Caco-2 (cell line): ENCODE data around the gene NFKBIZ. TPM values are rescaled to one million over a fixed set of nuclear protein-coding genes. Genes with fewer than 3 reads are reported as not detected.

ENCODE experiments used
- BruUV-seq: library from RNA; stranded (reverse); fragments of 400-500 nt; replicated peaks from 2 replicates; lab custom pipeline; 2021; lab: Mats Ljungman, UMichigan
- CTCF ChIA-PET: fragments of 300-600 bp; sonication (Branson Sonifier 250); formaldehyde crosslinking; loops from one replicate; lab custom pipeline; 2022; ENCODE audit warnings: antibody characterized with exemption; lab: Charles Lee
- POLR2A ChIA-PET: fragments of 300-600 bp; sonication (Branson Sonifier 250); formaldehyde crosslinking; loops from one replicate; lab custom pipeline; 2022; ENCODE audit warnings: antibody characterized with exemption; lab: Charles Lee
- DNase-seq, 2 experiments: peaks; one replicate each; pipeline versions ENCODE4 v3.0.0 to v3.0.0-alpha.2; 2020 to 2022
- H3K27me3 ChIP-seq: replicated peaks from 2 replicates; pipeline ENCODE4 v1.6.0; 2011; ENCODE audit warnings: low read length; ENCODE audit not compliant: control insufficient read depth, insufficient read depth
- H3K36me3 ChIP-seq: 2 replicates; pipeline ENCODE4 v1.5.1; 2011; ENCODE audit warnings: low read length; ENCODE audit not compliant: control insufficient read depth, insufficient read depth
- H3K4me1 ChIP-seq: fragments of 250-450 bp; sonication (Bioruptor Pico); 2 replicates; pipeline ENCODE4 v1.5.1; 2020; ENCODE audit warnings: mild to moderate bottlenecking
- H3K4me3 ChIP-seq: 2 replicates; pipeline ENCODE4 v1.5.1; 2011; ENCODE audit warnings: low read depth, mild to moderate bottlenecking, control low read depth, low read length
- H3K9me3 ChIP-seq: fragments of 250-450 bp; sonication (Bioruptor Pico); 2 replicates; pipeline ENCODE4 v1.5.1; 2020; ENCODE audit warnings: mild to moderate bottlenecking, moderate library complexity
- H3K27ac Mint-ChIP-seq: one replicate; pipeline ENCODE4 v1.8.0; 2022; ENCODE audit warnings: mixed read lengths; ENCODE audit not compliant: unreplicated experiment
- H3K27me3 Mint-ChIP-seq: one replicate; pipeline ENCODE4 v1.8.0; 2022; ENCODE audit warnings: mixed read lengths; ENCODE audit not compliant: insufficient read depth, unreplicated experiment
- H3K36me3 Mint-ChIP-seq: one replicate; pipeline ENCODE4 v1.8.0; 2022; ENCODE audit warnings: mild to moderate bottlenecking, mixed read lengths; ENCODE audit not compliant: insufficient read depth, unreplicated experiment
- H3K4me1 Mint-ChIP-seq: one replicate; pipeline ENCODE4 v1.8.0; 2022; ENCODE audit warnings: low read depth, mixed read lengths; ENCODE audit not compliant: unreplicated experiment
- H3K4me3 Mint-ChIP-seq: one replicate; pipeline ENCODE4 v1.8.0; 2022; ENCODE audit warnings: mild to moderate bottlenecking, moderate library complexity, mixed read lengths; ENCODE audit not compliant: unreplicated experiment
- H3K9me3 Mint-ChIP-seq: one replicate; pipeline ENCODE4 v1.8.0; 2022; ENCODE audit warnings: mixed read lengths; ENCODE audit not compliant: unreplicated experiment
- intact Hi-C: fragments of 100-400 bp; cut with micrococcal nuclease; formaldehyde crosslinking; loops from one replicate; pipeline ENCODE4 v1.10.0; 2022; ENCODE audit not compliant: unreplicated experiment
- total RNA-seq: library from RNA; stranded (reverse); gene quantifications from 2 replicates; pipeline ENCODE4 v1.2.3, GENCODE V29; 2022
- TF ChIP-seq, protein P1 (sequence below), 2 experiments: fragments of 200-600 bp in 1 of 2; IDR thresholded peaks; 1 replicate in 1 of 2; 2 replicates in 1 of 2; pipeline versions ENCODE4 v1.5.1 to v1.8.0; 2011 to 2022; ENCODE audit warnings: antibody characterized with exemption in 1 of 2, control low read depth in 1 of 2, inconsistent platforms in 1 of 2, low read depth in 1 of 2, low read length in 1 of 2, mild to moderate bottlenecking in 1 of 2, moderate library complexity in 1 of 2; ENCODE audit not compliant: insufficient read depth in 1 of 2, severe bottlenecking in 1 of 2, unreplicated experiment in 1 of 2

Gene NFKBIZ
- total RNA-seq, 1 experiment from 2014 or later = 20.2 TPM

- no peaks in the 10 kb centered on the region for H3K9me3 ChIP-seq
- Mint-ChIP-seq H3K4me1 (peaks cover 32% of the 10 kb centered on the region), H3K27me3 (no peaks in the 10 kb centered on the region), H3K27ac (peak overlapping the region; percentile 56), H3K9me3 (peaks cover 3% of the 10 kb centered on the region), H3K4me3 (peak overlapping the region; percentile 65), H3K36me3 (peaks cover 29% of the 10 kb centered on the region)
- TF ChIP-seq, protein P1, sequence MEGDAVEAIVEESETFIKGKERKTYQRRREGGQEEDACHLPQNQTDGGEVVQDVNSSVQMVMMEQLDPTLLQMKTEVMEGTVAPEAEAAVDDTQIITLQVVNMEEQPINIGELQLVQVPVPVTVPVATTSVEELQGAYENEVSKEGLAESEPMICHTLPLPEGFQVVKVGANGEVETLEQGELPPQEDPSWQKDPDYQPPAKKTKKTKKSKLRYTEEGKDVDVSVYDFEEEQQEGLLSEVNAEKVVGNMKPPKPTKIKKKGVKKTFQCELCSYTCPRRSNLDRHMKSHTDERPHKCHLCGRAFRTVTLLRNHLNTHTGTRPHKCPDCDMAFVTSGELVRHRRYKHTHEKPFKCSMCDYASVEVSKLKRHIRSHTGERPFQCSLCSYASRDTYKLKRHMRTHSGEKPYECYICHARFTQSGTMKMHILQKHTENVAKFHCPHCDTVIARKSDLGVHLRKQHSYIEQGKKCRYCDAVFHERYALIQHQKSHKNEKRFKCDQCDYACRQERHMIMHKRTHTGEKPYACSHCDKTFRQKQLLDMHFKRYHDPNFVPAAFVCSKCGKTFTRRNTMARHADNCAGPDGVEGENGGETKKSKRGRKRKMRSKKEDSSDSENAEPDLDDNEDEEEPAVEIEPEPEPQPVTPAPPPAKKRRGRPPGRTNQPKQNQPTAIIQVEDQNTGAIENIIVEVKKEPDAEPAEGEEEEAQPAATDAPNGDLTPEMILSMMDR (IDR thresholded peaks at IDR 0.05; ENCODE audit: insufficient read depth in 1 of 2, low read depth in 1 of 2, low read length in 1 of 2, severe bottlenecking in 1 of 2, unreplicated experiment in 1 of 2) = no peak
- H3K36me3 ChIP-seq = no peaks in the 10 kb centered on the region
- POLR2A ChIA-PET = no interaction called here
- BruUV-seq = no TSS peak
- H3K27me3 ChIP-seq = no peaks in the 10 kb centered on the region
- no peak for DNase-seq
- H3K4me1 ChIP-seq = peaks cover 39% of the 10 kb centered on the region
- CTCF ChIA-PET = no interaction called here
- no peak overlapping the region for H3K4me3 ChIP-seq
- intact Hi-C loops = loop anchor here (5.0 kb wide), 1 partner anchor 160 kb away; the partner anchor contains the start of gene RPL24
Measured at GRCh38 chr3:101847328-101847727, 2.0 kb upstream of the NFKBIZ start.

DNA sequence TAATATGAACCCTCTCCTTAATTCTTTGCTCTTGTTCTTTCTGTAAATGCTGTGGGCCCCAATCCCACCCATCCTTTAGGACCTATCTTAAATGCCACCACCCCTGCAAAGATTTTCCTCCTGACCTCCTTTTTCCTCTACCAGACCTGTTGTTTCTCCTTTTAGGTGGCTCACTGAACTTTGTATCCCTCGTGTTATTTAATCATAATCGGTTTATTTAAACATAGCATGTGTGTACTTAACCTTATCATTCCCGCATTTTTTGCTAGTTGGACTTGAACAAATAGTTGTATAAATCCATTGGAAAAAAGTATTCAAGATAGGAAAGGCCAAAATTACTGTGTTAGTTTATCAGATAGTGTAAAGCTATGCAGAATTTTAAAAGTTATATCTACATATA is 988 bp upstream of the NFKBIZ start:
- intact Hi-C loops = loop anchor here (5.0 kb wide), 1 partner anchor 161 kb away; the partner anchor contains the start of gene RPL24
- peak overlapping the region; percentile 65 for H3K4me3 Mint-ChIP-seq
- peaks cover 32% of the 10 kb centered on the region for H3K4me1 Mint-ChIP-seq
- peaks cover 46% of the 10 kb centered on the region for H3K4me1 ChIP-seq
- H3K9me3 Mint-ChIP-seq = no peaks in the 10 kb centered on the region
- CTCF ChIA-PET = interaction anchor here (0.9 to 2.0 kb wide), 2 partner anchors 45 to 377 kb away, joined by 3 to 6 read pairs; no protein-coding TSS in a partner anchor
- H3K27me3 ChIP-seq = no peaks in the 10 kb centered on the region
- BruUV-seq = no TSS peak
- H3K4me3 ChIP-seq = peak overlapping the region; percentile 96
- POLR2A ChIA-PET = no interaction called here
- peaks cover 4% of the 10 kb centered on the region for H3K36me3 ChIP-seq
- TF ChIP-seq, protein P1 (IDR thresholded peaks at IDR 0.05; ENCODE audit: insufficient read depth in 1 of 2, low read depth in 1 of 2, low read length in 1 of 2, severe bottlenecking in 1 of 2, unreplicated experiment in 1 of 2) = no peak
- peak in 1 of 2 experiments; percentile 14 for DNase-seq
- no peaks in the 10 kb centered on the region for H3K9me3 ChIP-seq
- H3K27me3 Mint-ChIP-seq = no peaks in the 10 kb centered on the region
- H3K36me3 Mint-ChIP-seq = peaks cover 39% of the 10 kb centered on the region
- peak overlapping the region; percentile 56 for H3K27ac Mint-ChIP-seq

GRCh38 chr3:101849714-101850245 is 466 bp downstream of the NFKBIZ start:
- H3K36me3 Mint-ChIP-seq = peaks cover 53% of the 10 kb centered on the region
- H3K9me3 ChIP-seq = no peaks in the 10 kb centered on the region
- no TSS peak for BruUV-seq
- H3K9me3 Mint-ChIP-seq = no peaks in the 10 kb centered on the region
- H3K36me3 ChIP-seq = peaks cover 4% of the 10 kb centered on the region
- peak overlapping the region; percentile 96 for H3K4me3 ChIP-seq
- H3K27me3 ChIP-seq = no peaks in the 10 kb centered on the region
- peaks cover 58% of the 10 kb centered on the region for H3K4me1 ChIP-seq
- CTCF ChIA-PET = interaction anchor here (2.0 kb wide), 1 partner anchor 376 kb away, joined by 6 read pairs; no protein-coding TSS in a partner anchor
- intact Hi-C loops = loop anchor here (1.0 to 5.0 kb wide), 3 partner anchors 22 to 162 kb away; partner anchors contain the start of gene RPL24
- peak overlapping the region; percentile 65 for H3K4me3 Mint-ChIP-seq
- TF ChIP-seq, protein P1 (IDR thresholded peaks at IDR 0.05; ENCODE audit: insufficient read depth in 1 of 2, low read depth in 1 of 2, low read length in 1 of 2, severe bottlenecking in 1 of 2, unreplicated experiment in 1 of 2) = no peak
- peak in 1 of 2 experiments; percentile 62 for DNase-seq
- H3K27me3 Mint-ChIP-seq = no peaks in the 10 kb centered on the region
- peaks cover 39% of the 10 kb centered on the region for H3K4me1 Mint-ChIP-seq
- POLR2A ChIA-PET = interaction anchor here (0.6 to 0.9 kb wide), 3 partner anchors 22 to 207 kb away, joined by 3 read pairs; no protein-coding TSS in a partner anchor
- peak overlapping the region; percentile 61 for H3K27ac Mint-ChIP-seq
